ENCODE data around the gene GPX1. TPM values are rescaled to one million over a fixed set of nuclear protein-coding genes. Genes with fewer than 3 reads are reported as not detected.

GPX1 gene
- total and polyA plus RNA-seq, 10 donors, result 252 to 652 (median 350) TPM

- Histone ChIP-seq H3K36me3 (no peaks in the 10 kb centered on the region), H3K4me3 (peak overlapping the region in 1 of 8 donors; percentile 55), H3K27me3 (replicated peaks in 1 of 7) (no peaks in the 10 kb centered on the region), H3K4me1 (peaks cover 29 to 99% (median 71%) of the 10 kb centered on the region in 6 donors), H3K27ac (peak overlapping the region; percentile 36 to 100 (median 98)), H3K9me3 (no peaks in the 10 kb centered on the region)
- intact Hi-C loops (cut with DNase I; ENCODE audit: low total_unique reads), result no loop called here
- 73 to 88% (median 80%) methylated on average over 6 of the region's 6 CpGs for WGBS, 5 donors
- TF ChIP-seq CTCF (IDR thresholded peaks at IDR 0.05 in 8 of 11, conservative IDR thresholded peaks at IDR 0.05 in 3 of 11), result no peak
- TF ChIP-seq POLR2AphosphoS5 (IDR thresholded peaks at IDR 0.05), result no peak
- TF ChIP-seq POLR2A (IDR thresholded peaks at IDR 0.05), result no peak
- no peak for DNase-seq
Measured at GRCh38 chr3:49346797-49347251, 11.3 kb downstream of the GPX1 start.

- TF ChIP-seq CTCF (IDR thresholded peaks at IDR 0.05 in 8 of 11, conservative IDR thresholded peaks at IDR 0.05 in 3 of 11), result no peak
- no peak for TF ChIP-seq POLR2A (IDR thresholded peaks at IDR 0.05)
- peak in 1 of 3 donors; percentile 13 for TF ChIP-seq POLR2AphosphoS5 (IDR thresholded peaks at IDR 0.05)
- Histone ChIP-seq H3K36me3 (peaks cover 0 to under 1% (median 0%) of the 10 kb centered on the region in 6 donors), H3K9me3 (no peaks in the 10 kb centered on the region), H3K4me3 (no peak overlapping the region), H3K27me3 (replicated peaks in 1 of 7) (no peaks in the 10 kb centered on the region), H3K27ac (peak overlapping the region; percentile 78 to 100 (median 98)), H3K4me1 (peaks cover 45 to 97% (median 87%) of the 10 kb centered on the region in 6 donors)
- DNase-seq, result no peak
- intact Hi-C loops (cut with DNase I; ENCODE audit: low total_unique reads), result loop anchor here (5.0 kb wide), 1 partner anchor 69 kb away; the partner anchor contains the start of genes RHOA and TCTA
- 44 to 63% (median 53%) methylated on average over 3 of the region's 3 CpGs for WGBS, 5 donors
Measured at GRCh38 chr3:49343163-49343562, 15.0 kb downstream of the GPX1 start.

- H3K36me3 ChIP-seq, result peaks cover 0 to 12% (median 4%) of the 10 kb centered on the region in 6 donors
- no peaks in the 10 kb centered on the region for H3K27me3 ChIP-seq (replicated peaks in 1 of 7)
- H3K27ac ChIP-seq, result peak overlapping the region; percentile 78 to 100 (median 98)
- intact Hi-C loops (cut with DNase I; ENCODE audit: low total_unique reads), result loop anchor here (5.0 kb wide), 1 partner anchor 70 kb away; the partner anchor contains the start of genes RHOA and TCTA
- no peaks in the 10 kb centered on the region for H3K9me3 ChIP-seq
- peaks cover 51 to 97% (median 92%) of the 10 kb centered on the region in 6 donors for H3K4me1 ChIP-seq
- H3K4me3 ChIP-seq, result no peak overlapping the region
- TF ChIP-seq POLR2A (IDR thresholded peaks at IDR 0.05) (no peak), POLR2AphosphoS5 (IDR thresholded peaks at IDR 0.05) (no peak), CTCF (IDR thresholded peaks at IDR 0.05 in 8 of 11, conservative IDR thresholded peaks at IDR 0.05 in 3 of 11) (no peak)
- DNase-seq, result no peak
- WGBS, 5 donors, result 75 to 83% (median 82%) methylated on average over 6 of the region's 6 CpGs
Measured at GRCh38 chr3:49341996-49342395, 16.2 kb downstream of the GPX1 start.

- peak; percentile 100 for DNase-seq
- intact Hi-C loops (cut with DNase I; ENCODE audit: low total_unique reads), result loop anchor here (5.0 to 10.0 kb wide), 2 partner anchors 72 to 105 kb away; partner anchors contain the start of genes RHOA and TCTA
- peak; percentile 13 to 67 (median 46) for TF ChIP-seq CTCF (IDR thresholded peaks at IDR 0.05 in 8 of 11, conservative IDR thresholded peaks at IDR 0.05 in 3 of 11)
- peak; percentile 6 to 77 (median 66) for TF ChIP-seq POLR2A (IDR thresholded peaks at IDR 0.05)
- TF ChIP-seq POLR2AphosphoS5 (IDR thresholded peaks at IDR 0.05), result peak; percentile 96 to 98 (median 98)
- 0 to 1% (median 1%) methylated on average over 39 to 70 of the region's 70 CpGs for WGBS, 5 donors
- Histone ChIP-seq H3K4me3 (peak within 1 kb of the TSS; percentile 69 to 91 (median 84)), H3K36me3 (peaks cover 0 to 30% (median 20%) of the 10 kb centered on the region in 6 donors), H3K4me1 (peaks cover 40 to 95% (median 87%) of the 10 kb centered on the region in 6 donors), H3K27me3 (replicated peaks in 1 of 7) (no peaks in the 10 kb centered on the region), H3K27ac (peak within 1 kb of the TSS; percentile 96 to 100 (median 98)), H3K9me3 (no peaks in the 10 kb centered on the region)
Measured at GRCh38 chr3:49339941-49340800, 18.0 kb downstream of the GPX1 start, which contains the start of gene USP4. USP4 (minus strand) TSS chr3:49340053; CDS start chr3:49340024, 29 bp downstream.

All from spleen (tissue), 11 donors.